GM19351 (cell line): ENCODE results near the gene SIL1.

Experiments
- ATAC-seq: cut with Tn5 transposase; IDR thresholded peaks from one replicate; pipeline ENCODE4 v1.9.1; 2021; ENCODE audit warnings: mild to moderate bottlenecking, moderate library complexity; ENCODE audit not compliant: unreplicated experiment

The SIL1 gene

GRCh38 chr5:138985683-138986082 lies 212.5 kb downstream of the SIL1 start:
- ATAC-seq = no peak

- no peak for ATAC-seq
These were observed 212.9 kb downstream of the SIL1 start for GRCh38 chr5:138985256-138985655.

GRCh38 chr5:138983984-138984383 lies 214.2 kb downstream of the SIL1 start:
- ATAC-seq = no peak

- ATAC-seq = no peak
These were observed 216.6 kb downstream of the SIL1 start for GRCh38 chr5:138981586-138981985.

GRCh38 chr5:138981131-138981530 lies 217.0 kb downstream of the SIL1 start:
- ATAC-seq = no peak

GRCh38 chr5:138980441-138980840 lies 217.7 kb downstream of the SIL1 start:
- ATAC-seq = no peak

- ATAC-seq = no peak
These were observed 218.4 kb downstream of the SIL1 start for GRCh38 chr5:138979684-138980280.

- ATAC-seq = no peak
These were observed 219.6 kb downstream of the SIL1 start for GRCh38 chr5:138978581-138978980.

GRCh38 chr5:138978080-138978479 lies 220.1 kb downstream of the SIL1 start:
- no peak for ATAC-seq

GRCh38 chr5:138975098-138975847 lies 222.9 kb downstream of the SIL1 start:
- ATAC-seq = no peak

GRCh38 chr5:138974227-138975063 lies 223.7 kb downstream of the SIL1 start:
- ATAC-seq = no peak

GRCh38 chr5:138972836-138973235 lies 225.3 kb downstream of the SIL1 start:
- ATAC-seq = no peak

- no peak for ATAC-seq
These were observed 225.9 kb downstream of the SIL1 start for GRCh38 chr5:138972230-138972629.

GRCh38 chr5:138969323-138970002 lies 228.7 kb downstream of the SIL1 start:
- no peak for ATAC-seq

GRCh38 chr5:138968601-138969000 lies 229.6 kb downstream of the SIL1 start:
- no peak for ATAC-seq

GRCh38 chr5:138967791-138968448 lies 230.2 kb downstream of the SIL1 start:
- ATAC-seq = no peak

GRCh38 chr5:138966236-138966985 lies 231.8 kb downstream of the SIL1 start:
- no peak for ATAC-seq

GRCh38 chr5:138965626-138966025 lies 232.5 kb downstream of the SIL1 start:
- ATAC-seq = no peak

- ATAC-seq = no peak
These were observed 233.4 kb downstream of the SIL1 start for GRCh38 chr5:138964647-138965201.
